GM12878 (cell line): ENCODE results near the gene WNT16. TPM values are rescaled to one million over a fixed set of nuclear protein-coding genes. Genes with fewer than 3 reads are reported as not detected.

ENCODE experiments used
- ATAC-seq: fragments of 200-7000 bp; cut with Tn5 transposase; 3 replicates; pipeline ENCODE4 v1.9.1; 2020; ENCODE audit warnings: mild to moderate bottlenecking, moderate library complexity
- BruUV-seq: library from RNA; stranded (reverse); fragments of 400-500 nt; replicated peaks from 2 replicates; lab custom pipeline; 2021; lab: Mats Ljungman, UMichigan
- CTCF ChIA-PET: fragments of 300-600 bp; sonication (Branson Sonifier 250); formaldehyde crosslinking; extraction: SDS; loops from one replicate; lab custom pipeline; 2021; ENCODE audit warnings: inconsistent platforms; lab: Yijun Ruan, JAX
- POLR2A ChIA-PET: fragments of 350-600 bp; formaldehyde crosslinking; extraction: SDS; loops from one replicate; lab custom pipeline; 2021; ENCODE audit warnings: inconsistent platforms; lab: Charles Lee
- RAD21 ChIA-PET: fragments of 300-600 bp; sonication (Branson Sonifier 250); formaldehyde crosslinking; loops from one replicate; lab custom pipeline; 2023; ENCODE audit warnings: antibody characterized with exemption; ENCODE audit not compliant: unreplicated experiment; lab: Charles Lee
- SMC1A ChIA-PET: fragments of 300-600 bp; sonication (Branson Sonifier 250); formaldehyde crosslinking; loops from one replicate; lab custom pipeline; 2023; ENCODE audit not compliant: unreplicated experiment, uncharacterized antibody; lab: Charles Lee
- DNase-seq: peaks from one replicate; pipeline ENCODE4 v3.0.0-alpha.2; 2011; ENCODE audit warnings: low read depth, low spot score
- FAIRE-seq: peaks from 3 replicates; lab custom pipeline; 2011; peaks lifted over from hg19 to GRCh38; lab: Jason Lieb, UNC
- H2AFZ ChIP-seq: 2 replicates; pipeline ENCODE4 v1.6.0; 2011; ENCODE audit warnings: low read depth, low read length, control low read depth; ENCODE audit not compliant: control insufficient read depth
- H3K27ac ChIP-seq: 2 replicates; pipeline ENCODE4 v1.5.1; 2011; ENCODE audit warnings: control low read depth; ENCODE audit not compliant: control insufficient read depth, insufficient read depth
- H3K27me3 ChIP-seq, 2 experiments: replicated peaks in 1 of 2; 2 replicates each; pipeline versions ENCODE4 v1.6.0 to v1.6.1; 2011; ENCODE audit warnings: low read length in 1 of 2; ENCODE audit not compliant: control insufficient read depth in 2 of 2, insufficient read depth in 2 of 2
- H3K36me3 ChIP-seq, 2 experiments: 2 replicates each; pipeline ENCODE4 v1.5.1; 2011; ENCODE audit warnings: low read length in 1 of 2; ENCODE audit not compliant: control insufficient read depth in 2 of 2, insufficient read depth in 2 of 2
- H3K4me1 ChIP-seq: 2 replicates; pipeline ENCODE4 v1.6.1; 2011; ENCODE audit warnings: mild to moderate bottlenecking, low read length, moderate library complexity, mixed read lengths; ENCODE audit not compliant: control insufficient read depth, insufficient read depth
- H3K4me2 ChIP-seq: 2 replicates; pipeline ENCODE4 v1.6.0; 2011; ENCODE audit warnings: control low read depth; ENCODE audit not compliant: control insufficient read depth, insufficient read depth
- H3K4me3 ChIP-seq: fragments of 200-600 bp; sonication (generic); 2 replicates; pipeline ENCODE4 v1.5.1; 2016
- H3K79me2 ChIP-seq: 2 replicates; pipeline ENCODE4 v1.6.0; 2011; ENCODE audit warnings: low read length; ENCODE audit not compliant: control insufficient read depth, insufficient read depth
- H3K9ac ChIP-seq: 2 replicates; pipeline ENCODE4 v1.8.0; 2011; ENCODE audit warnings: low read length, control low read depth, mixed read lengths; ENCODE audit not compliant: control insufficient read depth, insufficient read depth
- H3K9me3 ChIP-seq: replicated peaks from 3 replicates; pipeline ENCODE4 v1.5.1; 2011; ENCODE audit warnings: mild to moderate bottlenecking, low read length; ENCODE audit not compliant: control insufficient read depth, insufficient read depth
- H4K20me1 ChIP-seq: 2 replicates; pipeline ENCODE4 v1.6.0; 2011; ENCODE audit not compliant: control insufficient read depth, insufficient read depth
- BCL11A ChIP-seq: IDR thresholded peaks from 2 replicates; pipeline ENCODE4 v1.6.1; 2011; ENCODE audit warnings: low read depth, low read length
- BHLHE40 ChIP-seq, 2 experiments: fragments of 450-650 bp in 1 of 2; IDR thresholded peaks; 2 replicates each; pipeline ENCODE4 v1.6.1; 2011 to 2017; ENCODE audit warnings: low read depth in 2 of 2, borderline replicate concordance in 1 of 2, improper control_type of control experiment in 1 of 2, low read length in 1 of 2, mild to moderate bottlenecking in 1 of 2
- CREM ChIP-seq: IDR thresholded peaks from 2 replicates; pipeline ENCODE4 v1.6.1; 2014; ENCODE audit warnings: antibody characterized with exemption, low read depth
- EZH2 ChIP-seq: IDR thresholded peaks from 2 replicates; pipeline ENCODE4 v1.6.1; 2012; ENCODE audit warnings: low read depth, mild to moderate bottlenecking, control low read depth, inconsistent platforms, low read length, borderline replicate concordance; ENCODE audit not compliant: control insufficient read depth
- HDGF ChIP-seq: fragments of 450-650 bp; IDR thresholded peaks from 2 replicates; pipeline ENCODE4 v1.6.1; 2016; ENCODE audit warnings: antibody characterized with exemption
- JUND ChIP-seq: IDR thresholded peaks from 2 replicates; pipeline ENCODE4 v1.6.1; 2012; ENCODE audit warnings: low read depth, mild to moderate bottlenecking, low read length, improper control_type of control experiment, moderate library complexity
- NRF1 ChIP-seq: conservative IDR thresholded peaks from 2 replicates; pipeline ENCODE4 v1.6.1; 2011; ENCODE audit warnings: mild to moderate bottlenecking, low read depth, low read length, improper control_type of control experiment
- POLR2AphosphoS5 ChIP-seq: IDR thresholded peaks from 2 replicates; pipeline ENCODE4 v1.6.1; 2011; ENCODE audit warnings: mild to moderate bottlenecking, low read length, inconsistent platforms
- POU2F2 ChIP-seq: IDR thresholded peaks from 3 replicates; pipeline ENCODE4 v1.6.1; 2011; ENCODE audit warnings: low read depth, mild to moderate bottlenecking, low read length, borderline replicate concordance
- SMAD1 ChIP-seq: fragments of 450-650 bp; IDR thresholded peaks from 2 replicates; pipeline ENCODE4 v1.6.1; 2018; ENCODE audit warnings: mild to moderate bottlenecking, low read depth; ENCODE audit not compliant: partially characterized antibody
- SREBF1 ChIP-seq: IDR thresholded peaks from 2 replicates; pipeline ENCODE4 v1.6.1; 2012; ENCODE audit warnings: mild to moderate bottlenecking, low read length
- TCF3 ChIP-seq: IDR thresholded peaks from 2 replicates; pipeline ENCODE4 v1.6.1; 2012; ENCODE audit warnings: low read depth, mild to moderate bottlenecking, low read length, borderline replicate concordance; ENCODE audit not compliant: insufficient read depth
- WGBS: methylation state at CpG from one replicate; pipeline ENCODE4 v1.1.6; 2016; ENCODE audit warnings: low lambda C conversion rate; ENCODE audit not compliant: insufficient replicate concordance, insufficient coverage; ENCODE audit errors: missing lambda C conversion rate; 5-methylcytosine and 5-hydroxymethylcytosine counted together
- in situ Hi-C: fragments of 300-500 bp; cut with MboI; formaldehyde crosslinking; loops from 9 replicates; pipeline ENCODE4 v1.14.3; 2018; ENCODE audit warnings: mixed read lengths
- intact Hi-C: fragments of 100-400 bp; cut with micrococcal nuclease; formaldehyde crosslinking; loops from one replicate; pipeline ENCODE4 v1.14.2; 2022; ENCODE audit not compliant: unreplicated experiment
- polyA plus RNA-seq, 11 experiments: library from polyadenylated mRNA; depleted of rRNA in 4 of 11; unstranded in 6 of 11; stranded (reverse) in 5 of 11; fragments of >200 nt; fragmentation: Nextera tagmentation in 4 of 11; fragmentation: Illumina TruSeq in 1 of 11; extraction: Ambion mirVana in 4 of 11; extraction: Trizol in 1 of 11; gene quantifications; 1 replicate in 1 of 11; 2 replicates in 10 of 11; pipeline versions ENCODE4 v1.2.1 to v1.2.3, GENCODE V29; 2011 to 2016; ENCODE audit warnings: inconsistent platforms in 2 of 11, missing spikeins in 2 of 11, low read depth in 1 of 11
- total RNA-seq, 4 experiments: library from RNA; depleted of rRNA in 3 of 4; stranded (reverse); fragments of >200 nt in 3 of 4; fragmentation: Illumina TruSeq in 1 of 4; extraction: Trizol in 1 of 4; gene quantifications; 2 replicates each; pipeline versions ENCODE4 v1.2.1 to v1.2.3, GENCODE V29; 2013 to 2021

The WNT16 gene
- total and polyA plus RNA-seq, 10 of the 15 experiments (the other 5 are each of a cell fraction or from before 2014, with no cell fraction given): 0.05 to 0.11 (median 0.06) TPM; not detected in 5

DNA sequence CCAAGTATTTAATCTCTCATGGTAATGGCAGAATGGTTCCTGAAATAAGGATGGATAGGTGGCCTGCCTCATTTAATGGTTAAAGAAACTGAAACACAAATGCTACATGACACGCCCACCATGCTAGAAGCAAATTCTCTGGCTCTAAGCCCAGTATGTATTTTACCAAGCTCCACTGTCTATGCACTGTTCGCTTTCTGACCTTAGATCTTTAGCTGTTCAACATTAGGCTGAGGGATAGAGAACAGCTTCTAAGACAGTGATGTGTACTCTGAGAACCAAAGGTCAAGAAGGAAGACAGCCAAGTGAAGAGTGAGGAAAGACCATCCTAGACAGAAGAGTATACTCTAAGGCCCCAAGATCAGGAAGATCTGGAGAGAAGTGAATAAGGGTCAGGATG lies 40.7 kb downstream of the WNT16 start:
- H3K36me3 ChIP-seq: peaks cover 1 to 4% of the 10 kb centered on the region in 2 experiments; a peak in 3 of 4 replicates
- CTCF ChIA-PET: interaction anchor here (0.8 to 8.9 kb wide), 11 partner anchors 10 to 625 kb away, joined by 3 to 181 read pairs (median 21); partner anchors contain the start of gene FAM3C

More for the DNA sequence above, 40.7 kb downstream of the WNT16 start:
- RAD21 ChIA-PET: interaction anchor here (0.9 to 11.8 kb wide), 9 partner anchors 11 to 190 kb away, joined by 3 to 272 read pairs (median 23); partner anchors contain the start of gene FAM3C
- H3K79me2 ChIP-seq: peaks cover 2% of the 10 kb centered on the region
- H3K27me3 ChIP-seq: no peaks in the 10 kb centered on the region
- intact Hi-C loops: no loop called here
- ATAC-seq (peak; percentile 60), DNase-seq (peak; percentile 44), FAIRE-seq (peak; percentile 52)
- 82% methylated on average over 2 of the region's 2 CpGs for WGBS
- H3K9me3 ChIP-seq: no peaks in the 10 kb centered on the region
- TF ChIP-seq EZH2: no peak
- TF ChIP-seq SMAD1: peak; percentile 78
- TF ChIP-seq HDGF: no peak
- TF ChIP-seq BHLHE40 (IDR thresholded peaks at IDR 0.05; ENCODE audit: borderline replicate concordance in 1 of 2, low read depth in 2 of 2, low read length in 1 of 2): no peak
- TF ChIP-seq BCL11A: no peak
- no peak for TF ChIP-seq SREBF1
- TF ChIP-seq NRF1: no peak
- TF ChIP-seq JUND: no peak
- TF ChIP-seq CREM: no peak
- no peak for TF ChIP-seq TCF3
- 0 out of 3 replicates have a peak, but pooled peaks have one; percentile 21 for TF ChIP-seq POU2F2
- 0 out of 2 replicates have a peak, but pooled peaks have one; percentile 23 for TF ChIP-seq POLR2AphosphoS5
- POLR2A ChIA-PET: interaction anchor here (0.6 to 2.9 kb wide), 7 partner anchors 9 to 419 kb away, joined by 3 to 15 read pairs (median 5); partner anchors contain the start of genes FAM3C and ING3
- no peak overlapping the region for H3K4me3 ChIP-seq
- in situ Hi-C loops: loop anchor here (5.0 to 10.0 kb wide), 2 partner anchors 178 to 625 kb away; no protein-coding TSS in a partner anchor
- H3K27ac ChIP-seq: peak overlapping the region; percentile 57
- no peaks in the 10 kb centered on the region for H4K20me1 ChIP-seq
- no peak overlapping the region; the same call in 1 of the 2 replicates for H2AFZ ChIP-seq
- peaks cover 32% of the 10 kb centered on the region for H3K4me1 ChIP-seq
- no peak overlapping the region for H3K9ac ChIP-seq
- H3K4me2 ChIP-seq: peak overlapping the region; percentile 53
- BruUV-seq: TSS peak; percentile 14
- SMC1A ChIA-PET: interaction anchor here (0.6 to 9.4 kb wide), 15 partner anchors 9 to 625 kb away, joined by 3 to 281 read pairs (median 4); partner anchors contain the start of gene FAM3C
